H9 (cell line): Measurements from ENCODE around the gene ZNF467. TPM values are rescaled to one million over a fixed set of nuclear protein-coding genes. Genes with fewer than 3 reads are reported as not detected.

ENCODE experiments used
- DNase-seq: peaks from one replicate; pipeline ENCODE4 v3.0.0-alpha.2; 2017
- H2AFZ ChIP-seq: one replicate; pipeline ENCODE4 v1.6.1; 2013; ENCODE audit warnings: mild to moderate bottlenecking, low read length, control low read depth, moderate library complexity
- H2AK5ac ChIP-seq: 2 replicates; pipeline ENCODE4 v1.6.1; 2013; ENCODE audit warnings: low read length, control low read depth, mixed read lengths; ENCODE audit not compliant: insufficient read length
- H2BK120ac ChIP-seq: one replicate; pipeline ENCODE4 v1.6.1; 2013; ENCODE audit warnings: low read depth, mild to moderate bottlenecking, low read length, control low read depth, inconsistent platforms; ENCODE audit not compliant: poor library complexity, severe bottlenecking
- H2BK12ac ChIP-seq: 2 replicates; pipeline ENCODE4 v1.6.1; 2013; ENCODE audit warnings: low read length, control low read depth, mixed read lengths, low read depth; ENCODE audit not compliant: insufficient read length
- H2BK15ac ChIP-seq: 2 replicates; pipeline ENCODE4 v1.6.1; 2013; ENCODE audit warnings: low read depth, low read length, control low read depth
- H2BK20ac ChIP-seq: one replicate; pipeline ENCODE4 v1.6.1; 2013; ENCODE audit warnings: low read depth, mild to moderate bottlenecking, low read length, control low read depth, inconsistent platforms; ENCODE audit not compliant: poor library complexity, severe bottlenecking
- H2BK5ac ChIP-seq: 2 replicates; pipeline ENCODE4 v1.6.1; 2013; ENCODE audit warnings: low read length, control low read depth, mixed read lengths; ENCODE audit not compliant: insufficient read length
- H3K14ac ChIP-seq: 2 replicates; pipeline ENCODE4 v1.6.1; 2013; ENCODE audit warnings: low read length, control low read depth; ENCODE audit not compliant: insufficient read depth
- H3K18ac ChIP-seq: 2 replicates; pipeline ENCODE4 v1.6.1; 2013; ENCODE audit warnings: low read depth, mild to moderate bottlenecking, mixed read lengths, low read length, control low read depth; ENCODE audit not compliant: insufficient read length
- H3K23ac ChIP-seq: 2 replicates; pipeline ENCODE4 v1.6.1; 2013; ENCODE audit warnings: low read length, control low read depth, mixed read lengths, low read depth; ENCODE audit not compliant: insufficient read length
- H3K23me2 ChIP-seq: 2 replicates; pipeline ENCODE4 v1.6.1; 2013; ENCODE audit warnings: low read depth, mild to moderate bottlenecking, mixed read lengths, low read length, control low read depth; ENCODE audit not compliant: insufficient read length, poor library complexity, severe bottlenecking
- H3K27ac ChIP-seq: 2 replicates; pipeline ENCODE4 v1.5.1; 2013; ENCODE audit warnings: low read length, control low read depth, mixed read lengths, low read depth; ENCODE audit not compliant: insufficient read length
- H3K27me3 ChIP-seq: 2 replicates; pipeline ENCODE4 v1.6.1; 2013; ENCODE audit warnings: low read length, control low read depth, inconsistent platforms; ENCODE audit not compliant: insufficient read depth
- H3K4ac ChIP-seq: 2 replicates; pipeline ENCODE4 v1.6.1; 2013; ENCODE audit warnings: low read depth, mild to moderate bottlenecking, control low read depth, inconsistent platforms, low read length, moderate library complexity
- H3K4me1 ChIP-seq: 2 replicates; pipeline ENCODE4 v1.6.1; 2013; ENCODE audit warnings: low read length, control low read depth, inconsistent platforms; ENCODE audit not compliant: insufficient read depth
- H3K4me2 ChIP-seq: 2 replicates; pipeline ENCODE4 v1.6.1; 2013; ENCODE audit warnings: low read length, control low read depth, mixed read lengths; ENCODE audit not compliant: insufficient read length, insufficient read depth
- H3K56ac ChIP-seq: 2 replicates; pipeline ENCODE4 v1.6.1; 2013; ENCODE audit warnings: low read depth, mild to moderate bottlenecking, mixed read lengths, low read length, control low read depth; ENCODE audit not compliant: insufficient read length
- H3K79me1 ChIP-seq: 2 replicates; pipeline ENCODE4 v1.6.1; 2013; ENCODE audit warnings: low read depth, mild to moderate bottlenecking, moderate library complexity, low read length, control low read depth, inconsistent platforms; ENCODE audit not compliant: insufficient read depth, poor library complexity, severe bottlenecking
- H3K79me2 ChIP-seq: 2 replicates; pipeline ENCODE4 v1.6.1; 2013; ENCODE audit warnings: low read length, control low read depth, inconsistent platforms; ENCODE audit not compliant: insufficient read depth
- H3K9ac ChIP-seq: 2 replicates; pipeline ENCODE4 v1.6.1; 2013; ENCODE audit warnings: low read length, control low read depth, mixed read lengths; ENCODE audit not compliant: insufficient read length; ENCODE audit errors: extremely low read depth
- H3K9me3 ChIP-seq: one replicate; pipeline ENCODE4 v1.6.1; 2013; ENCODE audit warnings: low read depth, low read length, inconsistent platforms; ENCODE audit not compliant: control insufficient read depth
- H3T11ph ChIP-seq: one replicate; pipeline ENCODE4 v1.6.1; 2013; ENCODE audit warnings: mild to moderate bottlenecking, low read length, control low read depth, inconsistent platforms
- H4K20me1 ChIP-seq: one replicate; pipeline ENCODE4 v1.6.1; 2013; ENCODE audit not compliant: control insufficient read depth, insufficient read length, insufficient read depth
- H4K5ac ChIP-seq: 2 replicates; pipeline ENCODE4 v1.6.1; 2013; ENCODE audit warnings: low read depth, mild to moderate bottlenecking, mixed read lengths, low read length, control low read depth; ENCODE audit not compliant: insufficient read length
- H4K8ac ChIP-seq: replicated peaks from 2 replicates; pipeline ENCODE4 v1.6.1; 2013; ENCODE audit warnings: low read length, control low read depth, mixed read lengths, low read depth; ENCODE audit not compliant: insufficient read length
- H4K91ac ChIP-seq: 2 replicates; pipeline ENCODE4 v1.6.1; 2013; ENCODE audit warnings: low read depth, mild to moderate bottlenecking, moderate library complexity, mixed read lengths, low read length, control low read depth; ENCODE audit not compliant: insufficient read length
- H3K27ac Mint-ChIP-seq, 3 experiments: 2 replicates in 2 of 3; 3 replicates in 1 of 3; pipeline ENCODE4 v1.8.0; 2020 to 2021; ENCODE audit warnings: mixed read lengths in 3 of 3, mild to moderate bottlenecking in 1 of 3, moderate library complexity in 1 of 3
- H3K27me3 Mint-ChIP-seq: 2 replicates; pipeline ENCODE4 v1.8.0; 2021; ENCODE audit warnings: low read depth, mild to moderate bottlenecking, moderate library complexity, mixed read lengths
- H3K36me3 Mint-ChIP-seq, 3 experiments: 2 replicates in 2 of 3; 3 replicates in 1 of 3; pipeline ENCODE4 v1.8.0; 2020 to 2021; ENCODE audit warnings: low read depth in 3 of 3, mixed read lengths in 3 of 3; ENCODE audit not compliant: insufficient read depth in 1 of 3
- H3K4me1 Mint-ChIP-seq, 2 experiments: 2 replicates each; pipeline ENCODE4 v1.8.0; 2020; ENCODE audit warnings: mixed read lengths in 2 of 2
- H3K4me3 Mint-ChIP-seq, 2 experiments: 2 replicates in 1 of 2; 3 replicates in 1 of 2; pipeline ENCODE4 v1.8.0; 2020 to 2021; ENCODE audit warnings: mild to moderate bottlenecking in 2 of 2, mixed read lengths in 2 of 2, moderate library complexity in 1 of 2
- H3K9me3 Mint-ChIP-seq, 2 experiments: 2 replicates in 1 of 2; 3 replicates in 1 of 2; pipeline ENCODE4 v1.8.0; 2020; ENCODE audit warnings: mild to moderate bottlenecking in 2 of 2, mixed read lengths in 2 of 2, moderate library complexity in 1 of 2
- WGBS: extraction: QIAGEN DNeasy Blood & Tissue Kit; methylation state at CpG from one replicate; pipeline ENCODE4 v1.1.7; 2013; ENCODE audit warnings: missing lambda C conversion rate, low lambda C conversion rate, mixed read lengths; ENCODE audit not compliant: insufficient read length; ENCODE audit errors: extremely low coverage; 5-methylcytosine and 5-hydroxymethylcytosine counted together
- total RNA-seq: library from RNA; stranded (reverse); gene quantifications from 2 replicates; pipeline ENCODE4 v1.2.1, GENCODE V29; 2021
- TF ChIP-seq, protein P1 (sequence below): fragments of 200-600 bp; sonication (generic); conservative IDR thresholded peaks from 3 replicates; pipeline ENCODE4 v1.8.0; 2021; ENCODE audit warnings: antibody characterized with exemption, mild to moderate bottlenecking

Gene ZNF467
- total RNA-seq, 1 experiment from 2014 or later, result 0.31 TPM

DNA sequence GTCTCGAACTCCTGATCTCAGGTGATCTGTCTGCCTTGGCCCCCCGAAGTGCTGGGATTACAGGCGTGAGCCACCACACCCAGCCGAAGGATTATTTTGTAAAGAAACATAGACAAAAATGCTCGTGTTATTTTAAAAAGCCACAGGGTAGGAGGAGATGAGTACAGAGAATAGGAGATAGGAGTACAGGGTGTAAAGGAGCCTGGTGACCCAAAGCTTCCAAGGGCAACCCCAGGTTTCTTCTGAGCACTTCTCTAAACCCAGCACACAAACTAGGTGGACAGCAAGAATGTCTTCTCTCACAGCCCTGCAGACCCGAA is 54.7 kb downstream of the ZNF467 start:
- DNase-seq, result no peak
- Histone ChIP-seq H3K27ac (no peak overlapping the region), H2AK5ac (no peak overlapping the region), H3K9ac (no peak overlapping the region), H3K56ac (no peak overlapping the region), H3K79me1 (peaks cover 3% of the 10 kb centered on the region), H2BK15ac (no peak overlapping the region), H4K5ac (no peak overlapping the region), H3T11ph (no peak overlapping the region), H4K91ac (no peak overlapping the region), H3K18ac (no peak overlapping the region), H2BK20ac (no peak overlapping the region), H3K27me3 (no peaks in the 10 kb centered on the region), H3K9me3 (no peaks in the 10 kb centered on the region), H2BK12ac (no peak overlapping the region), H4K20me1 (no peaks in the 10 kb centered on the region), H2AFZ (no peak overlapping the region), H3K4me2 (no peak overlapping the region), H3K23me2 (no peaks in the 10 kb centered on the region), H2BK120ac (no peak overlapping the region), H4K8ac (no peak overlapping the region), H3K4me1 (peaks cover 3% of the 10 kb centered on the region; the same call in 1 of the 2 replicates), H3K23ac (no peak overlapping the region), H3K79me2 (no peaks in the 10 kb centered on the region), H2BK5ac (no peak overlapping the region), H3K4ac (no peak overlapping the region), H3K14ac (no peak overlapping the region; the same call in 1 of the 2 replicates)
- Mint-ChIP-seq H3K27me3 (peaks cover 2% of the 10 kb centered on the region; the same call in 1 of the 2 replicates), H3K4me1 (peaks cover 11 to 12% of the 10 kb centered on the region in 2 experiments), H3K4me3 (no peak overlapping the region), H3K36me3 (peaks cover 7 to 31% (median 25%) of the 10 kb centered on the region in 3 experiments; a peak in 6 of 7 replicates), H3K9me3 (no peaks in the 10 kb centered on the region; a peak in 1 of 5 replicates), H3K27ac (no peak overlapping the region)
- TF ChIP-seq, protein P1, sequence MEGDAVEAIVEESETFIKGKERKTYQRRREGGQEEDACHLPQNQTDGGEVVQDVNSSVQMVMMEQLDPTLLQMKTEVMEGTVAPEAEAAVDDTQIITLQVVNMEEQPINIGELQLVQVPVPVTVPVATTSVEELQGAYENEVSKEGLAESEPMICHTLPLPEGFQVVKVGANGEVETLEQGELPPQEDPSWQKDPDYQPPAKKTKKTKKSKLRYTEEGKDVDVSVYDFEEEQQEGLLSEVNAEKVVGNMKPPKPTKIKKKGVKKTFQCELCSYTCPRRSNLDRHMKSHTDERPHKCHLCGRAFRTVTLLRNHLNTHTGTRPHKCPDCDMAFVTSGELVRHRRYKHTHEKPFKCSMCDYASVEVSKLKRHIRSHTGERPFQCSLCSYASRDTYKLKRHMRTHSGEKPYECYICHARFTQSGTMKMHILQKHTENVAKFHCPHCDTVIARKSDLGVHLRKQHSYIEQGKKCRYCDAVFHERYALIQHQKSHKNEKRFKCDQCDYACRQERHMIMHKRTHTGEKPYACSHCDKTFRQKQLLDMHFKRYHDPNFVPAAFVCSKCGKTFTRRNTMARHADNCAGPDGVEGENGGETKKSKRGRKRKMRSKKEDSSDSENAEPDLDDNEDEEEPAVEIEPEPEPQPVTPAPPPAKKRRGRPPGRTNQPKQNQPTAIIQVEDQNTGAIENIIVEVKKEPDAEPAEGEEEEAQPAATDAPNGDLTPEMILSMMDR, result no peak
- no CpG with 5 or more reads among the region's 6 CpGs for WGBS
